ENCODE results near the gene PEA15. TPM values are rescaled to one million over a fixed set of nuclear protein-coding genes. Genes with fewer than 3 reads are reported as not detected.

Gene PEA15
- total and polyA plus RNA-seq, 4 donors, result 76.0 to 261 (median 136) TPM

DNA sequence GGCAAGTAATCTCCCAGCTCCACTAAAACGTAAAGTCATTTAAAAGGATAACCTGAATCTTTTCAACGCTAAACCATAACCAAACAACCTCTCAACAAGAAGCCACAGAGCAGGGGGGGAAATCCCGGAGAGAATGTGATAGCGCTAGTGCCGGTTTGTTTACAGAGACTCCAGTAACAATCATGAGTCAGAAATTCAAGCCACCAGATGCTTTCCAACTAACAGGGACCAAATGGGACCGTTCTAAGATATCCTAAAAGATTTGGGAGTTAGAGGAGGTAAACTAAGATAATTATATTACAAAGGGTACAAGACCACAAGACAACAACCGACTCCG, 56.3 kb downstream of the PEA15 start:
- TF ChIP-seq, protein P1, sequence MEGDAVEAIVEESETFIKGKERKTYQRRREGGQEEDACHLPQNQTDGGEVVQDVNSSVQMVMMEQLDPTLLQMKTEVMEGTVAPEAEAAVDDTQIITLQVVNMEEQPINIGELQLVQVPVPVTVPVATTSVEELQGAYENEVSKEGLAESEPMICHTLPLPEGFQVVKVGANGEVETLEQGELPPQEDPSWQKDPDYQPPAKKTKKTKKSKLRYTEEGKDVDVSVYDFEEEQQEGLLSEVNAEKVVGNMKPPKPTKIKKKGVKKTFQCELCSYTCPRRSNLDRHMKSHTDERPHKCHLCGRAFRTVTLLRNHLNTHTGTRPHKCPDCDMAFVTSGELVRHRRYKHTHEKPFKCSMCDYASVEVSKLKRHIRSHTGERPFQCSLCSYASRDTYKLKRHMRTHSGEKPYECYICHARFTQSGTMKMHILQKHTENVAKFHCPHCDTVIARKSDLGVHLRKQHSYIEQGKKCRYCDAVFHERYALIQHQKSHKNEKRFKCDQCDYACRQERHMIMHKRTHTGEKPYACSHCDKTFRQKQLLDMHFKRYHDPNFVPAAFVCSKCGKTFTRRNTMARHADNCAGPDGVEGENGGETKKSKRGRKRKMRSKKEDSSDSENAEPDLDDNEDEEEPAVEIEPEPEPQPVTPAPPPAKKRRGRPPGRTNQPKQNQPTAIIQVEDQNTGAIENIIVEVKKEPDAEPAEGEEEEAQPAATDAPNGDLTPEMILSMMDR (IDR thresholded peaks at IDR 0.05; ENCODE audit: control extremely low read depth, extremely low read depth), result no peak
- WGBS, 2 donors, result 0 to 1% methylated on average over 8 of the region's 8 CpGs
- peaks cover 0 to 9% (median 2%) of the 10 kb centered on the region in 4 donors for H3K36me3 ChIP-seq (ENCODE audit: control insufficient read depth in 4 of 4, insufficient read depth in 4 of 4, low read length in 4 of 4)
- DNase-seq (peak; percentile 56 to 79 (median 77)), ATAC-seq (ENCODE audit: insufficient read depth, low FRiP score) (peak; percentile 21)
- peaks cover 0 to 40% (median 20%) of the 10 kb centered on the region in 5 donors for H3K4me1 ChIP-seq (ENCODE audit: control insufficient read depth in 5 of 5, insufficient read depth in 5 of 5, low read length in 5 of 5)
- no peaks in the 10 kb centered on the region for H3K27me3 ChIP-seq (ENCODE audit: control insufficient read depth in 3 of 3, insufficient read depth in 3 of 3, low read length in 2 of 3)
- peak overlapping the region; percentile 94 to 97 for H3K9ac ChIP-seq (ENCODE audit: insufficient read depth in 1 of 2, low read length in 2 of 2)
- H3K4me3 ChIP-seq, result peak overlapping the region; percentile 99
- no peaks in the 10 kb centered on the region for H3K9me3 ChIP-seq (ENCODE audit: control insufficient read depth in 4 of 4, insufficient read depth in 3 of 4, low read length in 3 of 4)
- H3K27ac ChIP-seq (ENCODE audit: low read depth in 1 of 2, low read length in 1 of 2), result peak overlapping the region; percentile 97 to 100

DNA sequence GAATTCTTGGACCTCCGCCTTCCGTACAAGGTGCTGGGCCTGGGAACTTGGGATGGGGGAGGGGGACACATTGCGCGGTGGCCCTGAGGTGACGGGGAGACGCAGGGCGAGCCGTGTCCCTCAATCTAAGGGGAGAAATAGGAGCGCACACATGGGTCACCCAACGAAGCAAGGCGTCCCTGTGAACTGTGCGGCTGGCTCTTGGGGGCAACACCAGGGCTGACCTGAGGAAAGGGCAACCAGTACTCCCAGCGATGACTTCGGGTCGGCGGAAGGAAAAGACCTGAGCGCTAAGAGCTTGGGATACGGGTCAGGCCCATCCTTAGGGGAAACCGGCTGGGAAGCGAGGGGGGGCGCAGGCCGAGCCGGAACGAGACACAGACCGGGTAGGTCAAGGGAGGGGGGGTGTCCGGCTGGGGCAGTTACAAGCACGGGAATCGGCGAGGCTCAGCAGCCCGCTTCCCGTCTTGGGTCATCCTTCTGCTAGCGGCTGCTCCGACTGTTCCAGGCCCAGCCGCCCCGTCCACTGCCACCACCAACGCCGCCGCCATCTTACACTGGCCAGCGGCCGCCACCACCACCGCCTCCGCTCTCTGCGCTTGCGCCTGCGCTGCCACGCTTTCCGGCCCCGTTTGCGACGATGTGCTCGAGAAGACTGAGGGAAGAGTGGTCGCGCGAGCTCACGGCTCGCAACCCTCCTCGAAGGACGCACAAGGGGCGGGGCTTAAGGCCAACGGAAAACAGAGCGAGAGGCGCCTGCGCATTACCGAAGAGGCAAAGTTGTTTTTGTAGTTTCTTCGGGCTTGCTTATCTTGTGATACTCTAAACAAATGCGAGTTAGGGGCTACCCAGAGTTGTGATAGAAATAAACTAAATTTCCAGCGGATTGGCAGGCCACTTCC, 57.0 kb downstream of the PEA15 start, which contains the start of gene DCAF8:
Gene DCAF8 (minus strand): TSS at position 657 of the 902 bp plus-strand sequence. CDS start 18,541 bp downstream, outside the sequence.
- Histone ChIP-seq H3K9me3 (ENCODE audit: control insufficient read depth in 4 of 4, insufficient read depth in 3 of 4, low read length in 3 of 4) (no peaks in the 10 kb centered on the region), H3K27ac (ENCODE audit: low read depth in 1 of 2, low read length in 1 of 2) (peak within 1 kb of the TSS; percentile 98 to 100), H3K4me3 (peak within 1 kb of the TSS; percentile 99), H3K27me3 (ENCODE audit: control insufficient read depth in 3 of 3, insufficient read depth in 3 of 3, low read length in 2 of 3) (no peaks in the 10 kb centered on the region), H3K4me1 (ENCODE audit: control insufficient read depth in 5 of 5, insufficient read depth in 5 of 5, low read length in 5 of 5) (peaks cover 0 to 34% (median 18%) of the 10 kb centered on the region in 5 donors), H3K36me3 (ENCODE audit: control insufficient read depth in 4 of 4, insufficient read depth in 4 of 4, low read length in 4 of 4) (peaks cover 0 to 9% (median 2%) of the 10 kb centered on the region in 4 donors), H3K9ac (ENCODE audit: insufficient read depth in 1 of 2, low read length in 2 of 2) (peak within 1 kb of the TSS; percentile 97 to 100)
- DNase-seq, result peak; percentile 99 to 100 (median 99)
- 0 to 1% methylated on average over 53 to 67 of the region's 67 CpGs for WGBS, 2 donors
- ATAC-seq (ENCODE audit: insufficient read depth, low FRiP score), result peak; percentile 99
- TF ChIP-seq, protein P1 (IDR thresholded peaks at IDR 0.05; ENCODE audit: control extremely low read depth, extremely low read depth), result no peak

DNA sequence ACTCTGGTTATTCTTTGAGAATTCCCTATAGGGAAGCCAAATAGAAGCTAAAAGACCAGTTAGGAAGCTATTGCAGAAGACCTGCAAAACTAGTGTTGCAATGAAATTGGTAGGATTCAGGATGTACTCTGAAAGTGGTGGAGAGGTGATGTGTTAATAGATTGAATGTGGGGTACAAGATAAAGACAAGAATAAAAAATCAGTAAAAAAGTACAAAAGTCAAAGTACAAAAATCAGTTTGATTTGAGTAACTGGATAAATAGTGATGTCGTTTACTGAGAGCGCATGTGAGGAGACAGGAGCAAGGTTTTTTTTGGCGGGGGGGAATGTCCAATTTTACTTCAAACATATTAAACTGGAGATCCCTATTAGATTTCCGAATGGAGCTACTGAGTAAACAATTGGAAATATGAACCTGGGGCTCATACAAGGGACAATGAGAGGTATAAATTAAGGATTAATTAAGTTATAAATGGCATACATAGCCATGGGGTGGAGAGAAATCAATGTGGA, 59.7 kb downstream of the PEA15 start:
- Histone ChIP-seq H3K27me3 (ENCODE audit: control insufficient read depth in 3 of 3, insufficient read depth in 3 of 3, low read length in 2 of 3) (no peaks in the 10 kb centered on the region), H3K36me3 (ENCODE audit: control insufficient read depth in 4 of 4, insufficient read depth in 4 of 4, low read length in 4 of 4) (peaks cover 0 to 5% (median 2%) of the 10 kb centered on the region in 4 donors), H3K4me3 (no peak overlapping the region), H3K9me3 (ENCODE audit: control insufficient read depth in 4 of 4, insufficient read depth in 3 of 4, low read length in 3 of 4) (no peaks in the 10 kb centered on the region), H3K27ac (ENCODE audit: low read depth in 1 of 2, low read length in 1 of 2) (no peak overlapping the region), H3K4me1 (ENCODE audit: control insufficient read depth in 5 of 5, insufficient read depth in 5 of 5, low read length in 5 of 5) (peaks cover 0 to 22% (median 6%) of the 10 kb centered on the region in 5 donors), H3K9ac (ENCODE audit: insufficient read depth in 1 of 2, low read length in 2 of 2) (no peak overlapping the region)
- DNase-seq (no peak), ATAC-seq (ENCODE audit: insufficient read depth, low FRiP score) (no peak)
- TF ChIP-seq, protein P1 (IDR thresholded peaks at IDR 0.05; ENCODE audit: control extremely low read depth, extremely low read depth), result no peak
- WGBS, 2 donors, result 89 to 92% methylated on average over 4 of the region's 4 CpGs

Other genes with a start within 250 kb of the PEA15 start
- gene PIGM, start 173.4 kb upstream of the PEA15 start, total RNA-seq, result 1 to 10 TPM; 7.5 to 9.1 TPM
- gene PIGM, start 173.4 kb upstream of the PEA15 start, polyA plus RNA-seq, result 1 to 10 TPM; 3.7 to 3.9 TPM
- gene KCNJ10, start 135.2 kb upstream of the PEA15 start, total RNA-seq, result under 1 TPM; 0.09 to 0.37 TPM
- under 1 TPM; 0.02 to 0.10 TPM for gene KCNJ10, start 135.2 kb upstream of the PEA15 start, polyA plus RNA-seq
- not detected for gene KCNJ9, start 123.8 kb upstream of the PEA15 start, total RNA-seq
- gene KCNJ9, start 123.8 kb upstream of the PEA15 start, polyA plus RNA-seq, result not detected
- gene IGSF8, start 106.8 kb upstream of the PEA15 start, total RNA-seq, result 10 to 100 TPM; 23.5 to 39.5 TPM
- gene IGSF8, start 106.8 kb upstream of the PEA15 start, polyA plus RNA-seq, result 10 to 100 TPM; 25.8 to 27.7 TPM
- gene ATP1A2, start 89.6 kb upstream of the PEA15 start, total RNA-seq, result 1 to 10 TPM; 4.8 to 7.9 TPM
- gene ATP1A2, start 89.6 kb upstream of the PEA15 start, polyA plus RNA-seq, result 1 to 10 TPM; 1.1 to 1.5 TPM
- gene ATP1A4, start 53.8 kb upstream of the PEA15 start, total RNA-seq, result under 1 TPM in 1 of 2 donors, not detected in 1; 0.06 TPM
- under 1 TPM; 0.08 to 0.09 TPM for gene ATP1A4, start 53.8 kb upstream of the PEA15 start, polyA plus RNA-seq
- under 1 TPM; 0.25 to 0.37 TPM for gene CASQ1, start 14.8 kb upstream of the PEA15 start, total RNA-seq
- under 1 TPM; 0.08 to 0.26 TPM for gene CASQ1, start 14.8 kb upstream of the PEA15 start, polyA plus RNA-seq
- gene DCAF8, start 57.2 kb downstream of the PEA15 start, total RNA-seq, result 100 to 1,000 TPM; 104 to 207 TPM
- gene DCAF8, start 57.2 kb downstream of the PEA15 start, polyA plus RNA-seq, result 10 to 100 TPM; 64.0 to 72.4 TPM
- gene PEX19, start 79.7 kb downstream of the PEA15 start, total RNA-seq, result 10 to 100 TPM; 55.9 to 60.7 TPM
- gene PEX19, start 79.7 kb downstream of the PEA15 start, polyA plus RNA-seq, result 10 to 100 TPM; 13.1 to 33.0 TPM
- gene COPA, start 137.9 kb downstream of the PEA15 start, total RNA-seq, result 100 to 1,000 TPM; 158 to 159 TPM
- gene COPA, start 137.9 kb downstream of the PEA15 start, polyA plus RNA-seq, result 10 to 100 TPM; 64.6 to 91.4 TPM
- 10 to 100 TPM; 72.2 to 85.9 TPM for gene NCSTN, start 138.0 kb downstream of the PEA15 start, total RNA-seq
- 10 to 100 TPM; 46.5 to 83.4 TPM for gene NCSTN, start 138.0 kb downstream of the PEA15 start, polyA plus RNA-seq
- gene NHLH1, start 161.7 kb downstream of the PEA15 start, total RNA-seq, result under 1 TPM; 0.09 to 0.18 TPM
- gene NHLH1, start 161.7 kb downstream of the PEA15 start, polyA plus RNA-seq, result under 1 TPM; 0.12 to 0.21 TPM
- gene VANGL2, start 195.2 kb downstream of the PEA15 start, total RNA-seq, result 10 to 100 TPM in 1 of 2 donors, 1 to 10 TPM in 1; 2.7 to 13.9 TPM
- gene VANGL2, start 195.2 kb downstream of the PEA15 start, polyA plus RNA-seq, result 1 to 10 TPM; 1.3 to 1.7 TPM

Data from lung (tissue), 12 donors.